Heart left ventricle (tissue), 16 donors: Measurements from ENCODE around the gene ARNT2. TPM values are rescaled to one million over a fixed set of nuclear protein-coding genes. Genes with fewer than 3 reads are reported as not detected.

ENCODE experiments used
- ATAC-seq, 4 donors: fragments of 200-7000 bp; cut with Tn5 transposase; one replicate each; pipeline ENCODE4 v1.9.1; 2020 to 2022; ENCODE audit warnings: moderate library complexity in 4 of 4, mild to moderate bottlenecking in 3 of 4, moderate number of reproducible peaks in 1 of 4
- DNase-seq, 5 donors: peaks; one replicate each; pipeline ENCODE4 v3.0.0-alpha.2; 2020
- H3K27ac ChIP-seq, 12 donors: fragments of 200-600 bp; sonication (generic) in 4 of 12; one replicate each; pipeline versions ENCODE4 v1.5.0 to v1.8.0; 2016 to 2022; ENCODE audit warnings: mild to moderate bottlenecking in 2 of 12
- H3K27me3 ChIP-seq, 9 donors: fragments of 200-600 bp; sonication (generic) in 2 of 9; one replicate each; pipeline versions ENCODE4 v1.5.1 to v1.8.0; 2016 to 2022; ENCODE audit warnings: mild to moderate bottlenecking in 3 of 9
- H3K36me3 ChIP-seq, 9 donors: fragments of 200-600 bp; sonication (generic) in 2 of 9; one replicate each; pipeline versions ENCODE4 v1.5.0 to v1.8.0; 2018 to 2022; ENCODE audit warnings: mild to moderate bottlenecking in 2 of 9
- H3K4me1 ChIP-seq, 12 donors: fragments of 200-600 bp; sonication (generic) in 4 of 12; one replicate each; pipeline versions ENCODE4 v1.5.0 to v1.8.0; 2016 to 2022; ENCODE audit warnings: mild to moderate bottlenecking in 3 of 12
- H3K4me3 ChIP-seq, 12 donors: fragments of 200-600 bp; sonication (generic) in 4 of 12; one replicate each; pipeline versions ENCODE4 v1.5.0 to v1.8.0; 2017 to 2022; ENCODE audit warnings: mild to moderate bottlenecking in 9 of 12, moderate library complexity in 4 of 12
- H3K9me3 ChIP-seq, 12 donors: fragments of 200-600 bp; sonication (generic) in 4 of 12; one replicate each; pipeline versions ENCODE4 v1.5.0 to v1.8.0; 2016 to 2022; ENCODE audit warnings: mild to moderate bottlenecking in 1 of 12
- POLR2A ChIP-seq, 2 donors: fragments of 450-650 bp; IDR thresholded peaks; one replicate each; pipeline ENCODE4 v1.6.1; 2017; ENCODE audit warnings: antibody characterized with exemption in 2 of 2, mild to moderate bottlenecking in 2 of 2, moderate library complexity in 2 of 2
- WGBS, 4 donors: extraction: QIAGEN DNeasy Blood & Tissue Kit in 2 of 4; methylation state at CpG; one replicate each; pipeline versions ENCODE4 v1.1.5 to v1.1.7; 2013 to 2018; 5-methylcytosine and 5-hydroxymethylcytosine counted together
- intact Hi-C, 10 donors: fragments of 100-400 bp; cut with DNase I; formaldehyde crosslinking; loops; one replicate each; pipeline versions ENCODE4 v1.11.1 to v1.14.2; 2022
- polyA plus RNA-seq, 2 donors: library from polyadenylated mRNA; stranded (reverse); fragments of 200-250 nt; gene quantifications; one replicate each; pipeline ENCODE4 v1.2.3, GENCODE V29; 2013
- total RNA-seq, 9 donors: library from RNA; depleted of rRNA in 2 of 9; stranded (reverse); fragments of >200 nt in 2 of 9; fragmentation: NEBNext Ultra II Directional in 3 of 9; extraction: Animal tissue kit (Norgen Biotek cat#: 25700) in 3 of 9; gene quantifications; one replicate each; pipeline versions ENCODE4 v1.1.0 to v1.2.4, GENCODE V29; 2016 to 2023
- TF ChIP-seq, protein P1 (sequence below), 12 donors: fragments of 200-600 bp; sonication (generic) in 4 of 12; IDR thresholded peaks; one replicate each; pipeline versions ENCODE4 v1.5.0 to v1.8.0; 2018 to 2022; ENCODE audit warnings: antibody characterized with exemption in 12 of 12, mild to moderate bottlenecking in 5 of 12
- donor health status: ischemic (EF 13 %, LVEDD 7.1; RV severe dilation, severe dysfunction).
- donor health status: healthy with polysubstance abuse.
- donor health status: DM: no; HTN: yes; CAD: no.
- donor health status: DM: no; HTN: no; CAD: no.
- donor health status: ischemic (EF 25% LVEDD 6.9; RV normal size, moderate dysfunction).
- donor health status: ischemic (EF 25% LVEDD 5.7; RV mildly dilated, moderate dysfunction).
- donor health status: healthy.
- donor health status: DM: yes; HTN: yes; CAD: no.
- donor health status: ischemic (EF 35%, LVEDD 5.7; RV mildly dilated, moderate dysfunction).
- donor health status: nonischemic (EF 11% LVEDD 7.7; RV severe dilation, severe dysfunction).
- donor health status: DM: yes; HTN: yes; CAD: no.
- donor health status: PGD.
- donor health status: ischemic (EF 29% LVEDD 5.4; RV normal size, mild dysfunction).
- donor health status: nonischemic (EF 23%, LVEDD 6.1; RV moderate dilation, normal function).

Gene ARNT2
- total and polyA plus RNA-seq, 11 donors = 1.2 to 10.0 (median 3.9) TPM

DNA sequence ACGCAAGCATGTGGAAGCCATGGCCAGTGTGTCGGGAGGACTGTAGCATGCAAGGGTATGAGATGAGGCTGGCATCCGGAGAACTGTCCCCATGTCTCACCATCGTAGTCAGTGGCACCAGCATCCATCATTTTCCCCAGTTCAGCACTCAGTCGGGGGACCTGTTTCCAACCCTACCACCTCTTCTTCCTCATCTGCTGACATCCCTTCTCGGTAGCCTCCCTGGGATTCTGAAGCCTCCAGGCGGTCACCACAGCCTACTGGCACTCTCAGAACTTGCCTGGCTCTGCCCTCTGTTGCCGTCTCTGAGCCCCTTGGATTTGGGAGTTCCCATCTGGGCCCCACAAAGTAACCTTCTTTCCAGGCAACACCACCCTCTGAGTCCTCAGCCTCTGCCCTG, 159.9 kb downstream of the ARNT2 start:
- Histone ChIP-seq H3K36me3 (peaks cover 0 to 3% (median 0%) of the 10 kb centered on the region in 9 donors), H3K27me3 (peaks cover 0 to 5% (median 0%) of the 10 kb centered on the region in 9 donors), H3K4me3 (no peak overlapping the region), H3K4me1 (peaks cover 0 to 6% (median 0%) of the 10 kb centered on the region in 12 donors), H3K9me3 (no peaks in the 10 kb centered on the region), H3K27ac (no peak overlapping the region)
- ATAC-seq (no peak), DNase-seq (no peak)
- TF ChIP-seq, protein P1, sequence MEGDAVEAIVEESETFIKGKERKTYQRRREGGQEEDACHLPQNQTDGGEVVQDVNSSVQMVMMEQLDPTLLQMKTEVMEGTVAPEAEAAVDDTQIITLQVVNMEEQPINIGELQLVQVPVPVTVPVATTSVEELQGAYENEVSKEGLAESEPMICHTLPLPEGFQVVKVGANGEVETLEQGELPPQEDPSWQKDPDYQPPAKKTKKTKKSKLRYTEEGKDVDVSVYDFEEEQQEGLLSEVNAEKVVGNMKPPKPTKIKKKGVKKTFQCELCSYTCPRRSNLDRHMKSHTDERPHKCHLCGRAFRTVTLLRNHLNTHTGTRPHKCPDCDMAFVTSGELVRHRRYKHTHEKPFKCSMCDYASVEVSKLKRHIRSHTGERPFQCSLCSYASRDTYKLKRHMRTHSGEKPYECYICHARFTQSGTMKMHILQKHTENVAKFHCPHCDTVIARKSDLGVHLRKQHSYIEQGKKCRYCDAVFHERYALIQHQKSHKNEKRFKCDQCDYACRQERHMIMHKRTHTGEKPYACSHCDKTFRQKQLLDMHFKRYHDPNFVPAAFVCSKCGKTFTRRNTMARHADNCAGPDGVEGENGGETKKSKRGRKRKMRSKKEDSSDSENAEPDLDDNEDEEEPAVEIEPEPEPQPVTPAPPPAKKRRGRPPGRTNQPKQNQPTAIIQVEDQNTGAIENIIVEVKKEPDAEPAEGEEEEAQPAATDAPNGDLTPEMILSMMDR (IDR thresholded peaks at IDR 0.05) = no peak
- no peak for TF ChIP-seq POLR2A (IDR thresholded peaks at IDR 0.05)
- intact Hi-C loops = loop anchor here in 4 of 10 donors (2.0 to 10.0 kb wide), 4 partner anchors 21 to 411 kb away; no protein-coding TSS in a partner anchor
- WGBS, 4 donors = 91 to 93% (median 93%) methylated on average over 8 of the region's 8 CpGs

DNA sequence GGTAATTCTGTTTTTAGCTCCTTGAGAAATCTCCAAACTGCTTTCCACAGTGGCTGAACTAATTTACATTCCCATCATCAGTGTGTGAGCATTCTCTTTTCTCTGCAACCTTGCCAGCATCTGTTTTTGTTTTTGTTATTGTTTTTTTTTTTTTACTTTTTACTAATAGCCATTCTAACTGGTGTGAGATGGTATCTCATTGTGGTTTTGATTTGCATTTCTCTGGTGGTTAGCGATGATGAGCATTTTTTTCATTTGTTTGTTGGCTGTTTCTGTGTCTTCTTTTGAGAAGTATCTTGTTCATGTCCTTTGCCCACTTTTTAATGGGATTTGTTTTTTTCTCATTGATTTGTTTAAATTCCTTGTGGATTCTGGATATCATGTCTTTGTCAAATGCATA, 161.2 kb downstream of the ARNT2 start:
- intact Hi-C loops = loop anchor here in 9 of 10 donors (2.0 to 10.0 kb wide), 8 partner anchors 19 to 409 kb away; partner anchors contain the start of gene CEMIP (in 4 of the 9)
- no peaks in the 10 kb centered on the region for H3K9me3 ChIP-seq
- ATAC-seq (no peak), DNase-seq (no peak)
- peaks cover 0 to 5% (median 0%) of the 10 kb centered on the region in 9 donors for H3K27me3 ChIP-seq
- TF ChIP-seq, protein P1 (IDR thresholded peaks at IDR 0.05) = no peak
- no peak for TF ChIP-seq POLR2A (IDR thresholded peaks at IDR 0.05)
- peaks cover 0 to 6% (median 0%) of the 10 kb centered on the region in 12 donors for H3K4me1 ChIP-seq
- 92 to 96% (median 94%) methylated on average over 1 of the region's 1 CpG for WGBS, 4 donors
- no peak overlapping the region for H3K4me3 ChIP-seq
- H3K36me3 ChIP-seq = peaks cover 0 to 3% (median 0%) of the 10 kb centered on the region in 9 donors
- no peak overlapping the region for H3K27ac ChIP-seq

DNA sequence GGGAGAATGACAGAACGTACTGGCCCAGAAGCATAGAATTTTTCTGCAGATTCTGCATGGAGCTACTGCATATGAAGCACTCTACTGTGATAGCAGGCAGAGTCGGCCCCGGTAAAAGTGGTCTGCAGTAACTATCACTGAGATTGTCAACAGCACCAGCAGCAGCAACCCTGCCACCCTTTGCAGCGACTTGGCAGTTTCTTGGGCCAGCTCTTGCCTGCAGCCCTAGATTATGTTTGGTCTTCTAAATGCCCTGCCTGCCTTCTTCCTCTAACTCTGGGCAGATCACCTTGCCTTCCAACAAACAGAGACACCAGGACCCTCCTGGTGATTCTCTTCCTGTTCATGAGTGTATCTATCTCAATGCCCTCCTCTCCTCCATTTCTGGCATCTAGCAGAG, 161.8 kb downstream of the ARNT2 start:
- ATAC-seq (no peak), DNase-seq (no peak)
- peaks cover 0 to 5% (median 0%) of the 10 kb centered on the region in 9 donors for H3K27me3 ChIP-seq
- 84 to 93% (median 90%) methylated on average over 4 of the region's 4 CpGs for WGBS, 4 donors
- intact Hi-C loops = loop anchor here (2.0 to 10.0 kb wide), 11 partner anchors 19 to 409 kb away; partner anchors contain the start of gene CEMIP (in 5 of the 10)
- TF ChIP-seq, protein P1 (IDR thresholded peaks at IDR 0.05) = no peak
- TF ChIP-seq POLR2A (IDR thresholded peaks at IDR 0.05) = no peak
- no peak overlapping the region for H3K4me3 ChIP-seq
- H3K36me3 ChIP-seq = peaks cover 0 to 3% (median 0%) of the 10 kb centered on the region in 9 donors
- H3K9me3 ChIP-seq = no peaks in the 10 kb centered on the region
- H3K4me1 ChIP-seq = peaks cover 0 to 6% (median 0%) of the 10 kb centered on the region in 12 donors
- no peak overlapping the region for H3K27ac ChIP-seq

DNA sequence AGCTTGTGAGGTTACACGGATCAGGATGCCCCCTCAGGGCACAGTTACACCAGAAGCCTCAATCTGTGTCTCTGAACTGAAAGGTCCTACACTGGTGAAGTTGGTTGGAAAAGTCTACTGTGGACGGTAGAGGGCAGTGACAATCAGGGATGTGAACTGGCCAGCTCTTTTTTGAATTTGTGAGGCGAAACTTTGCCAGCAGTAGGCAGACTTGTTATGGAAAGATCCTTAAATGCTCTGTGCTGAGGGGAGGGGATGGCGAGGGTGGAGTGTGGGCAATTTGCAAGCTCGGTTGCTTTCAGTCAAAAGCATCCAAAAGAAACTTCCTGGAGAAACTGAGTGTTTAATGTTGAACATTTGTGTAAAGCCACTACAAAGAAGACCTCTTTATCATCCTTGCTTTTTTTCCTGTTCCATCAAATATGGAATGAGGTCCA, 163.6 kb downstream of the ARNT2 start:
- intact Hi-C loops = loop anchor here (1.0 to 10.0 kb wide), 13 partner anchors 110 to 407 kb away; partner anchors contain the start of gene CEMIP (in 8 of the 10)
- Histone ChIP-seq H3K27ac (no peak overlapping the region), H3K4me3 (no peak overlapping the region), H3K27me3 (peaks cover 0 to 5% (median 0%) of the 10 kb centered on the region in 9 donors), H3K9me3 (no peaks in the 10 kb centered on the region), H3K36me3 (peaks cover 0 to 3% (median 0%) of the 10 kb centered on the region in 9 donors), H3K4me1 (peaks cover 0 to 6% (median 0%) of the 10 kb centered on the region in 12 donors)
- ATAC-seq (peak; percentile 56 to 85 (median 81)), DNase-seq (peak in 4 of 5 donors; percentile 33 to 50 (median 48))
- WGBS, 4 donors = 6 to 12% (median 7%) methylated on average over 4 to 5 of the region's 5 CpGs
- TF ChIP-seq, protein P1 (IDR thresholded peaks at IDR 0.05) = peak; percentile 46 to 79 (median 64)
- TF ChIP-seq POLR2A (IDR thresholded peaks at IDR 0.05) = no peak
